ENCODE measurements around the gene SLX4.
A peak's percentile ranks its signal among the peaks of the same experiment; 100 is the strongest.
"Not testable (repeated sequence)": the region's sequence is repeated elsewhere in the genome, so short reads cannot be mapped to it uniquely, and the experiment has no call there.

Gene SLX4, protein sequence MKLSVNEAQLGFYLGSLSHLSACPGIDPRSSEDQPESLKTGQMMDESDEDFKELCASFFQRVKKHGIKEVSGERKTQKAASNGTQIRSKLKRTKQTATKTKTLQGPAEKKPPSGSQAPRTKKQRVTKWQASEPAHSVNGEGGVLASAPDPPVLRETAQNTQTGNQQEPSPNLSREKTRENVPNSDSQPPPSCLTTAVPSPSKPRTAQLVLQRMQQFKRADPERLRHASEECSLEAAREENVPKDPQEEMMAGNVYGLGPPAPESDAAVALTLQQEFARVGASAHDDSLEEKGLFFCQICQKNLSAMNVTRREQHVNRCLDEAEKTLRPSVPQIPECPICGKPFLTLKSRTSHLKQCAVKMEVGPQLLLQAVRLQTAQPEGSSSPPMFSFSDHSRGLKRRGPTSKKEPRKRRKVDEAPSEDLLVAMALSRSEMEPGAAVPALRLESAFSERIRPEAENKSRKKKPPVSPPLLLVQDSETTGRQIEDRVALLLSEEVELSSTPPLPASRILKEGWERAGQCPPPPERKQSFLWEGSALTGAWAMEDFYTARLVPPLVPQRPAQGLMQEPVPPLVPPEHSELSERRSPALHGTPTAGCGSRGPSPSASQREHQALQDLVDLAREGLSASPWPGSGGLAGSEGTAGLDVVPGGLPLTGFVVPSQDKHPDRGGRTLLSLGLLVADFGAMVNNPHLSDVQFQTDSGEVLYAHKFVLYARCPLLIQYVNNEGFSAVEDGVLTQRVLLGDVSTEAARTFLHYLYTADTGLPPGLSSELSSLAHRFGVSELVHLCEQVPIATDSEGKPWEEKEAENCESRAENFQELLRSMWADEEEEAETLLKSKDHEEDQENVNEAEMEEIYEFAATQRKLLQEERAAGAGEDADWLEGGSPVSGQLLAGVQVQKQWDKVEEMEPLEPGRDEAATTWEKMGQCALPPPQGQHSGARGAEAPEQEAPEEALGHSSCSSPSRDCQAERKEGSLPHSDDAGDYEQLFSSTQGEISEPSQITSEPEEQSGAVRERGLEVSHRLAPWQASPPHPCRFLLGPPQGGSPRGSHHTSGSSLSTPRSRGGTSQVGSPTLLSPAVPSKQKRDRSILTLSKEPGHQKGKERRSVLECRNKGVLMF (N-terminal part only)

DNA sequence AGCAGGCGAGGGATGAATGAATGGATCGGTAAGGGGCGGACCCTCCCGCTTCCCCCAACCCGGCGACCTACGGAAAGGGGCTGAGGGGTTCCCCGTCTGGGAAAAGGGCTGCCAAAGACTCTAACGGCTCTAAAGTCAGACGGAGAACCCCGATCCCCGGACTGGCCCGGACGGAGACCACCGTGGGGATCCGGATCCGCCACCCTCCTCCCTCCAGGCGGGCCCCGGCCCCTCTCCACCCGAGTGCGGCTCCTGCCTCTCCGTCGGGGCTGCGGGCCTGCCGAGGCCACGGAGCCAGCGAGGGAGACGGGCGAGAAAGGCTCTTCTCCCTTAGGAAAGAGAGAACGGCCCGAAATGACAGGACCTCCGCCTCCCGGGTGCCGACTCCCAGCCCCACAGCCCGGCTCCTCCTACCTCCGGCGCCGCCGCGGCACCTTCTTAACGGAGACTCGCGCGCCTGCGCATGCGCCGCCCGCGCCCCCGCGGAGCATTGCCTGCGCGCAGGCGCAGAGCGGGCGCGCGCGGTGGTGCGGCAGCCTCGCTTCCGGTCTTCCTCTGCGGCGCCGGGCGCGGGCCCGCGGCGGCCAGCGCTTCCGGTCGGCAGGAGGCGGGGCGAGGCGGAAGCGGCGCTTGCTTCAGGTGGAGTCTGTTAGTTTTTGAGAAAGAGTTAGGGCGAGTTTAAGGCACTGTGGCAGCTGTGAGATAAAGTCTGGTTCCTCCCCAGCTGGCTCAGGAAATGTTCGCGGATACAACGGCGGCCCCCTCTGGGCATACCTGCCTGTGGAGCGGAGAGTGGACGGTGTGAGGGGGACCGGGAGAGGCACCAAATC is at the start of gene SLX4:
Gene SLX4 (minus strand): TSS at position 461 of the 830 bp plus-strand sequence. CDS start 2,642 bp downstream, outside the sequence.
- H3K4me1 ChIP-seq (ENCODE audit: insufficient read depth, low read length): peaks cover 12% of the 10 kb centered on the region
- H3K9ac ChIP-seq (ENCODE audit: low read depth, low read length): peak within 1 kb of the TSS; percentile 94
- H3K9me3 ChIP-seq (ENCODE audit: control insufficient read depth, insufficient read depth, low read length): no peaks in the 10 kb centered on the region
- no peaks in the 10 kb centered on the region for H3K36me3 ChIP-seq (ENCODE audit: insufficient read depth, low read length)

DNA sequence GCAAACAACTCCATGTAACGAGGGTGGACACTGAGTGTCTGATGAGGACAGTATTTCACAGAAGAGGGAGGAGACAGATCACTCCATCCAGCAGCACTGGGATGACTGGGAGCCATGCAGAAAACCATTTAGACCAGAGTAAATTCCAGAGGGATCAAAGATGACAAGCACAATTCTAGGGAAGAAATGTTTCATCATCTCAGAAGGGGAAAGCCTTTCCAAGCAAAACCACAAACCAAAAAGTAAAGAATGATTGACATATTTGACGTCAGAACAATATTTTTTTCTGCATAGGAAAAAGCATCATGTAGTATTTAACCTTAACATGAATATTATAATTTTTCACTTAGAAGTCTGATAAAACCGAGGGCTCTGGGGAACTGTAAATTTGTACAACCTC is 47.8 kb upstream of the SLX4 start:
- peaks cover 29% of the 10 kb centered on the region for H3K36me3 ChIP-seq (ENCODE audit: insufficient read depth, low read length)
- H3K4me1 ChIP-seq (ENCODE audit: insufficient read depth, low read length): no peaks in the 10 kb centered on the region
- H3K9ac ChIP-seq (ENCODE audit: low read depth, low read length): no peak overlapping the region
- no peaks in the 10 kb centered on the region for H3K9me3 ChIP-seq (ENCODE audit: control insufficient read depth, insufficient read depth, low read length)

DNA sequence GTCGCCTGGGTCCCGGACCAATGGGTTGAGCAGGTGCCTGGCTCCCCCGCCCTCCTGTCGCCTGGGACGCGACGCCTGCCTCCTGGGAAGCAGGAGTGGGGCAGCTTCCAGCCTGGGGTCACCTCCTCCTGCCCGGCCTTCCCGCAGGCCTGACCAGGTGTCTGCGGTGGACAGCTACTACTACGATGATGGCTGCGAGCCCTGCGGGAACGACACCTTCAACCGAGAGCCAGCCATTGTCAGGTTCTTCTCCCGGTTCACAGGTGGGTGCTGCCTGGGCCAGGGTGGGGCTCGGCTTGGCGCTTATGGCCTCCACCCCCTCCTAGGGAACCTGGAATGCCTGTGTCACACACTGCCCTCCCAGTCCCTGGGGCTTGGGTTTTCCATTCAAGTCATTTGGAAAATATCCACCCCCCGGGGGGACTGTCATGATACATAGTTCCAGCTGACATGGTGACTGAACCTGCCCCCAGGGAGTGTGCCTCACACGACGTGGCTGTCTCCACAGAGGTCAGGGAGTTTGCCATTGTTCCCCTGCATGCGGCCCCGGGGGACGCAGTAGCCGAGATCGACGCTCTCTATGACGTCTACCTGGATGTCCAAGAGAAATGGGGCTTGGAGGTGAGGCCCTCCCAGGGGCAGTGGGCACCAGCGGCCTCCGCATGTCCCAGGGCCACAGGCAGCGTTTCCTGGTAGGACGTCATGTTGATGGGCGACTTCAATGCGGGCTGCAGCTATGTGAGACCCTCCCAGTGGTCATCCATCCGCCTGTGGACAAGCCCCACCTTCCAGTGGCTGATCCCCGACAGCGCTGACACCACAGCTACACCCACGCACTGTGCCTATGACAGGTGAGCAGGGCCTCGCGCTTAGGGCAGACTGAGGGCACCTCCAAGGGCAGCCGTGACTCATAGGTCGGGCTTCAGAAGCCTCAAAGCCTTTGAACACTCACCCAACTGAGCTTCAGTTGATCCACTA is 45.4 kb upstream of the SLX4 start:
- Histone ChIP-seq H3K4me1 (ENCODE audit: insufficient read depth, low read length) (peaks cover 12% of the 10 kb centered on the region), H3K9ac (ENCODE audit: low read depth, low read length) (no peak overlapping the region), H3K36me3 (ENCODE audit: insufficient read depth, low read length) (peaks cover 27% of the 10 kb centered on the region), H3K9me3 (ENCODE audit: control insufficient read depth, insufficient read depth, low read length) (no peaks in the 10 kb centered on the region; the same call in 1 of the 2 replicates)

DNA sequence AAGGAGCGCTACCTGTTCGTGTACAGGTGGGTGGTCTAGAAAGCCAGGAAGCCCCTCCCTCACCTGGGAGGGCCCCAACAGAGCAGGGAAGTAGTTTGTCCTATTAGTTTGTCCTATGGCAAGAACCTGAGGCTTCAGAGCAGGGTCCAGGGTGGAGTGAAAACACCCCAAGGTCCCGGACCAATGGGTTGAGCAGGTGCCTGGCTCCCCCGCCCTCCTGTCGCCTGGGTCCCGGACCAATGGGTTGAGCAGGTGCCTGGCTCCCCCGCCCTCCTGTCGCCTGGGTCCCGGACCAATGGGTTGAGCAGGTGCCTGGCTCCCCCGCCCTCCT is 44.7 kb upstream of the SLX4 start:
- H3K9me3 ChIP-seq (ENCODE audit: control insufficient read depth, insufficient read depth, low read length); H3K9ac ChIP-seq (ENCODE audit: low read depth, low read length): not testable (repeated sequence)
- Histone ChIP-seq H3K4me1 (ENCODE audit: insufficient read depth, low read length) (peaks cover 12% of the 10 kb centered on the region), H3K36me3 (ENCODE audit: insufficient read depth, low read length) (peaks cover 20% of the 10 kb centered on the region)

DNA sequence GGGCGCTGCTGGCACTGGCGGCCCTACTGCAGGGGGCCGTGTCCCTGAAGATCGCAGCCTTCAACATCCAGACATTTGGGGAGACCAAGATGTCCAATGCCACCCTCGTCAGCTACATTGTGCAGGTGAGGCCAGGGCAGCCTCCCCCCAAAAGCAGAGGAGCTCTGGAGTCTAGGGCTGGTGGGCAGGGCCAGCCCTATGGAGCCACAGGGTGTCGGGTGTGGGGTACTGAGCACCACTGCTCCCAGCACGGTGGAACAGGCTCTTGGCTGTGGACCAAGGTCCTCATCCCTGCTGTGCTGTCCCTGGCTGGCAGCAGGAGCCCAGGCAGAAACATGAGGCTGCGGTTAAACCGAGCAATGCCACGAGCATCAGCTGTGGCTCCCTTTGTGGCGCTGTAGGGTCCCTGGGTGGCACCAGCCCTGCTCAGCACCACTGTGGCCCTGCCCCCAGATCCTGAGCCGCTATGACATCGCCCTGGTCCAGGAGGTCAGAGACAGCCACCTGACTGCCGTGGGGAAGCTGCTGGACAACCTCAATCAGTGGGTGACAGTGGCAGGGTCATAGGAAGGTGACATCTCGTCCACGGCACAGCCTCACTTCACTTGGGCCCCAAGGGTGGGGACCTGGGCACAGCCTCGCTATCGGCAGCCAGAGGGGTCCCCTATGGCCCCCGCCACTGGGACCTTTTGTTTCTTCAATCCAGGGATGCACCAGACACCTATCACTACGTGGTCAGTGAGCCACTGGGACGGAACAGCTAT is 44.2 kb upstream of the SLX4 start:
- H3K36me3 ChIP-seq (ENCODE audit: insufficient read depth, low read length): peaks cover 19% of the 10 kb centered on the region
- no peak overlapping the region for H3K9ac ChIP-seq (ENCODE audit: low read depth, low read length)
- peaks cover 12% of the 10 kb centered on the region for H3K4me1 ChIP-seq (ENCODE audit: insufficient read depth, low read length)
- no peaks in the 10 kb centered on the region; the same call in 1 of the 2 replicates for H3K9me3 ChIP-seq (ENCODE audit: control insufficient read depth, insufficient read depth, low read length)

DNA sequence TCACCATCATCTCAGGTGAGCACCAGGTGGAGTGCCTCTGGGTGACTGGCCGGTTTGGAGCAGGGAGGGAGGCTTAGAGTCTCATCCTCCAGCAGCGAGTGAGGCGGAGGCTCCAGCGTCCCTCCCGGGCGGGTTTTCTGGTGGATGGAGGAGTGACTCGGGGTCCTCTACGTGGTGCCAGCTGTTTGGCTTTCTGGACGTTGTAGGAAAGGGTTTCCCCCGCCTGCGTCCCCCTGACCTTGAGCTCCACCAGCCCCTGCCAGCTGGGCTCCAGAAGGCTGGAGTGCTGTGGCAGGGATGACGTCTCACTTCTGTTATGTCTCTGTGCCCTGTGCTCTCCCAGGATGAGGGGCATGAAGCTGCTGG is 43.6 kb upstream of the SLX4 start:
- Histone ChIP-seq H3K36me3 (ENCODE audit: insufficient read depth, low read length) (peaks cover 15% of the 10 kb centered on the region), H3K4me1 (ENCODE audit: insufficient read depth, low read length) (peaks cover 12% of the 10 kb centered on the region), H3K9me3 (ENCODE audit: control insufficient read depth, insufficient read depth, low read length) (no peaks in the 10 kb centered on the region; the same call in 1 of the 2 replicates), H3K9ac (ENCODE audit: low read depth, low read length) (no peak overlapping the region)

DNA sequence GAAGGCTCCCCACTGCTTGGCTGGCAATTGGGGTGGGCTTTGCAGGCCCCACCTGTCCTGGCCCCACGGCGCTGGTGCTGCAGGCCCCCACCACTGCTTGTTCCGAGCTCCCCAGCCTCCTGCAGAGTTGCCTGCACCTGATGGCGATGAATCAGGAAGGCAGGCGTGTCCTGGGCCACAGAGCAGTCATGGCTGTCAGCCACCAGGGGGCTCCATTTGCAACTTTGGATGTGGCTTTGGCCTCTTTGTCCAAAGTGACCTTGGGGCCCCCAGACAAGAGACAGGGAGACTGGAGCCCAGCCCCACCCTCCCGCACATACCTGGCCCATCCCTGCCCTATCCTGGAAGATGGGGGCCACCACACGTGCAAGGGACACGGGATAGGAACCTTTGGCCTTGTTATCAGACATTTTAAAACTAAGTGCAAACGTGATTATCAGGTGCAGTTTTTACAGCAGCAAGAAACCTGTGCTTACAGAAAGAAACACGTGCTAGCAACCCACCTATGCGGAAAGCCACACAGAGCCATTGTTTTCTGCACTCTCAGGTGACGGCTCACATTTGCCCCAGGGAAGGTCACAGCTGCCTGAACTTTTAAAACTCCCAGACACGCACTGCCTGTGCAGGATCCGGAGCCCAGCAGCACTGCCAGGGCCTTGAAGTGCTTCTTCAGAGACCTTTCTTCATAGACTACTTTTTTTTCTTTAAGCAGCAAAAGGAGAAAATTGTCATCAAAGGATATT is 43.0 kb upstream of the SLX4 start, which contains the start of gene DNASE1:
Gene DNASE1 (plus strand): TSS at position 443 of the 743 bp plus-strand sequence. CDS start 683 bp downstream, outside the sequence.
- no peak within 1 kb of the TSS for H3K9ac ChIP-seq (ENCODE audit: low read depth, low read length)
- H3K4me1 ChIP-seq (ENCODE audit: insufficient read depth, low read length): peaks cover 12% of the 10 kb centered on the region
- peaks cover 13% of the 10 kb centered on the region for H3K36me3 ChIP-seq (ENCODE audit: insufficient read depth, low read length)
- no peaks in the 10 kb centered on the region; the same call in 1 of the 2 replicates for H3K9me3 ChIP-seq (ENCODE audit: control insufficient read depth, insufficient read depth, low read length)

DNA sequence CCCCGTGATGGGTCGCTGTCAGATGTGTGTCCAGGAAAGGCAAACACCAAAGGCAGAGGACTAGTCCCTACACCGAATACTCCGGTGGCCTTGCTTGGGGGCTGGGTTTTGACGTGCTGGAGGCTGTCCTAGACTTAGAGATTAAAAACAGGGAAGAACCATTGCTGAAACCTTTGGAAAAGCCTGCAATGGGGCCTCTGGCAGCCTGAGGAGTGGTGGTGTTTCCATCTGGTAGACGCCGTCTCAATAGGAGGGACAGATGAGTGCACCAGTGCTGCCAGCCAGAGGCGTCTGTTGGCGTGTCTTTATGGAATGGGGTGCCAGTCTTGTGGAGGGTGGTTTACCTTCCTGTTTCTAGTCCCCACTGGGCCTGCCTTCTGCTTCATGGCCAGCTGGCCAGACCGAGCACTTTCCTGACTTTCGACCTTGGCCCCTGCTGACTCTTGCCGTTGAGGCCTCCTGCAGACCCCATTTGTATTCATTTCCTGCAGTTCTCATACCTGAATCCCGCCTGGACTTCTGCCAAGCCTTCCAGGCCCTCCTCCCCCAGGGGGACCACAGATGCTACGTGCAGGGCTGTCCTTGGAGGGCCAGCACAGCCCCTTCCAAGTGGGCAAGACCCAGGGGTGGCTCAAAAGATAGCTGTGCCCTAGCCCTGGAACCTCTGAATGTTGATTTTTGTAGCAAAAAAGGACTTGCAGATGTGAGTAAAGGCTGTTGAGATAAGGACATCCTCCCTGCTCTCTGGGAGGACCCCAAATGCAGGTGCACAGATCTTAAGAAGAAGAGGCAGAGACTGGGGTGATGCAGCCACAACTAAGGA is 41.2 kb upstream of the SLX4 start:
- no peaks in the 10 kb centered on the region; the same call in 1 of the 2 replicates for H3K9me3 ChIP-seq (ENCODE audit: control insufficient read depth, insufficient read depth, low read length)
- peaks cover 4% of the 10 kb centered on the region; the same call in 1 of the 2 replicates for H3K36me3 ChIP-seq (ENCODE audit: insufficient read depth, low read length)

DNA sequence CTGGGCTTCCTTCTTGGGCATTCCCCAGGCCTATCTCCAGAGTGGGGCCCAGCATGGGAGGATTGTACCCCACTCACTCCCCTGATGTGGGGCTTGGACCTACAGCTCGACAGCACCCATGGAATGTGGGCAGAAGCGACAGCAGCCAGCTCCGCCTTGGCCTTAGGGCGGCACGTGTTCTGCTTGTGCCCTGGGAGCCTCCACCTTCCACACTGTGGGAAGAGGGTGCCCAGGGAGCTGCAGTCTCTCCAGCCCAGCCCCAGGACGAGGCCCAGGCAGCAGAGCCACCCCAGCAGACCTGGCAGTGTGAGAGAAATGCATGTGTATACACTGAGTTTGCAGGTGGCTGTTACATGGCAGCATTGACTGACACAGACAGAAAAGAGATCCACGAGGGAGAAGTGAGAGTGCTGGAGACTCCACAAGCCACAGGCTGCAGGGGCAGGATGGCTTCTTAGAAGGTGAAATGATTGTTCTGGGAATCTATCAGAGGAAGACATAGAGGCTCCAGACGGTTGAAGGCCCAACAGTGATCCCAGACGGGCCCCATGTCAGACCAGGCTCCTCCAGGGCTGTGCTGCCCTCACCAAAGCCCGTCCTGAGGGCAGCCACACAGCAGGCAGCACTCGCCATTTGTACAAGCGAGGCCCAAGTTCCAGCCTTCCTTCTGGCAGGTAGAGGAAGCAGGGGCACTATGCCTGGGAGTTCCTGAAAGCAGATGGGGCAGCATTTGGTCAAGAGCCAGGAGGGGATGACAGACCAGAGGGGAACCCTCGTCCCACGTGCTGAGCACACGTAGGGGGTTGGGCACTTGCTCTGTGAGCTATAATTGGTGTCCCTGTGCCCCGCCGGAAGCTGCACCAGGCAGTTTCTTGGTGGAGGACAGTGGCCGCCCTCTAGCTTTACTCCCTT is 40.3 kb upstream of the SLX4 start:
- Histone ChIP-seq H3K9me3 (ENCODE audit: control insufficient read depth, insufficient read depth, low read length) (no peaks in the 10 kb centered on the region; the same call in 1 of the 2 replicates), H3K4me1 (ENCODE audit: insufficient read depth, low read length) (peaks cover 12% of the 10 kb centered on the region), H3K36me3 (ENCODE audit: insufficient read depth, low read length) (no peaks in the 10 kb centered on the region; the same call in 1 of the 2 replicates), H3K9ac (ENCODE audit: low read depth, low read length) (no peak overlapping the region)

More for the DNA sequence above, 41.2 kb upstream of the SLX4 start:
- Histone ChIP-seq H3K9ac (ENCODE audit: low read depth, low read length) (no peak overlapping the region), H3K4me1 (ENCODE audit: insufficient read depth, low read length) (peaks cover 12% of the 10 kb centered on the region)

DNA sequence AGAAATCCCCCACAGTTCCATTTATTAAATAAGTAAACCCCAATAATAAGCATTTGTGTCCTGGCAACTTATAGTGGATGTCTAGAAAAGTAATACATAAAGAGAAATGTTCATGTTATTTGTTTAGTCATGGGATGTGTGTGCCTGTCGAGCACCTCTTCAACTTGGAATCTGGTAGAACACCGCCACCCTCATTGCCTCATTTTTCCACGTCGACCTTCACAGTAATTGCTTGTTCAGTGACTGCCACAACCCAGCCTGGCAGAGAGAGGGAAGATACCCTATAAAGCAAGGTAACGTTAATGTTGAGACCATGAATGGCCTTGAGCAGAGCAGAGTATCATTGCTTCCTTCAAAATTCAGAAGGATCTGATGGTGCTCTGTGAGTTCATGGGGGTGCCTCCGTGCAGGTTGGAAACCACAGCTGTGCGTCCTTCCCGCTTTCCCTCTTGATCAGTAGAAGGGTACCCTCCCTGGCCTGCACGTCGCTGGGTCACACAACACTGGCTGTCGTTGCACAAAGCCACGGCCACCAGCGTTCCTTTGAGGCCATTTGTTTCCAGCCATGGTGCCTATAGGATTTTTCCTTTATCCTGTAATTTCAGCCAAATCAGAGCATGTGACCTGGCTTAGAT is 39.3 kb upstream of the SLX4 start:
- Histone ChIP-seq H3K9ac (ENCODE audit: low read depth, low read length) (no peak overlapping the region), H3K4me1 (ENCODE audit: insufficient read depth, low read length) (peaks cover 21% of the 10 kb centered on the region), H3K9me3 (ENCODE audit: control insufficient read depth, insufficient read depth, low read length) (no peaks in the 10 kb centered on the region; the same call in 1 of the 2 replicates), H3K36me3 (ENCODE audit: insufficient read depth, low read length) (no peaks in the 10 kb centered on the region; the same call in 1 of the 2 replicates)
